Measurements from ENCODE around the gene CUL3. TPM values are rescaled to one million over a fixed set of nuclear protein-coding genes. Genes with fewer than 3 reads are reported as not detected.

Gene CUL3
- total and polyA plus RNA-seq, 2 of the 13 experiments (the other 11 are each of a cell fraction or from before 2014, with no cell fraction given) = 33.2 to 62.3 TPM

GRCh38 chr2:224457408-224458096 lies 127.6 kb downstream of the CUL3 start (continued):
- TF ChIP-seq AKNA (CRISPR knock-in tag; IDR thresholded peaks at IDR 0.05; ENCODE audit: borderline replicate concordance) (no peak), ZNF577 (CRISPR knock-in tag; IDR thresholded peaks at IDR 0.05; ENCODE audit: borderline replicate concordance, low read depth) (no peak), NCOA5 (CRISPR knock-in tag; IDR thresholded peaks at IDR 0.05) (no peak), TBX3 (IDR thresholded peaks at IDR 0.05; ENCODE audit: borderline replicate concordance) (no peak), MAFF (IDR thresholded peaks at IDR 0.05; ENCODE audit: low read depth, low read length) (0 out of 2 replicates have a peak, but pooled peaks have one; percentile 12), HMG20B (CRISPR knock-in tag; conservative IDR thresholded peaks at IDR 0.05) (no peak), NFIB (CRISPR knock-in tag; IDR thresholded peaks at IDR 0.05; ENCODE audit: borderline replicate concordance) (no peak), ZMYM3 (CRISPR knock-in tag; IDR thresholded peaks at IDR 0.05) (no peak), ZNF879 (CRISPR knock-in tag; IDR thresholded peaks at IDR 0.05) (no peak), CREB1 (IDR thresholded peaks at IDR 0.05) (no peak), CREB1 (CRISPR knock-in tag; IDR thresholded peaks at IDR 0.05) (no peak), HDAC6 (IDR thresholded peaks at IDR 0.05; ENCODE audit: low read depth, low read length) (no peak), ZNF431 (CRISPR knock-in tag; IDR thresholded peaks at IDR 0.05; ENCODE audit: borderline replicate concordance, low read depth) (peak; percentile 56; the same call in 1 of the 2 replicates), NFE2L2 (IDR thresholded peaks at IDR 0.05; ENCODE audit: low read length) (peak; percentile 81), ZNF781 (CRISPR knock-in tag; IDR thresholded peaks at IDR 0.05; ENCODE audit: borderline replicate concordance, not compliant biosample characterization) (no peak), RAD51 (IDR thresholded peaks at IDR 0.05; ENCODE audit: borderline replicate concordance) (no peak), EP300 (IDR thresholded peaks at IDR 0.05; ENCODE audit: low read depth in 2 of 2, low read length in 2 of 2) (no peak), EP300 (CRISPR knock-in tag; IDR thresholded peaks at IDR 0.05; ENCODE audit: borderline replicate concordance) (no peak), ELK4 (CRISPR knock-in tag; IDR thresholded peaks at IDR 0.05; ENCODE audit: borderline replicate concordance) (no peak), MTA1 (CRISPR knock-in tag; IDR thresholded peaks at IDR 0.05; ENCODE audit: borderline replicate concordance) (no peak)
